Measurements from ENCODE around the gene CBARP. TPM values are rescaled to one million over a fixed set of nuclear protein-coding genes. Genes with fewer than 3 reads are reported as not detected.

The CBARP gene
- total and polyA plus RNA-seq, 2 of the 13 experiments (the other 11 are each of a cell fraction or from before 2014, with no cell fraction given) = 1.2 to 1.4 TPM

- TF ChIP-seq THAP11 (CRISPR knock-in tag; IDR thresholded peaks at IDR 0.05) (peak; percentile 33; the same call in 1 of the 2 replicates), GABPA (IDR thresholded peaks at IDR 0.05; ENCODE audit: low read depth, low read length) (no peak), GABPA (CRISPR knock-in tag; IDR thresholded peaks at IDR 0.05; ENCODE audit: low read depth) (peak; percentile 71), ESRRA (CRISPR knock-in tag; IDR thresholded peaks at IDR 0.05; ENCODE audit: low read depth) (peak; percentile 13), KLF12 (CRISPR knock-in tag; IDR thresholded peaks at IDR 0.05; ENCODE audit: borderline replicate concordance) (peak; percentile 82; the same call in 1 of the 2 replicates), TFDP2 (CRISPR knock-in tag; IDR thresholded peaks at IDR 0.05) (peak; percentile 82), KLF6 (CRISPR knock-in tag; IDR thresholded peaks at IDR 0.05) (0 out of 2 replicates have a peak, but pooled peaks have one; percentile 38), IRF9 (CRISPR knock-in tag; IDR thresholded peaks at IDR 0.05; ENCODE audit: borderline replicate concordance) (no peak; the same call in 1 of the 2 replicates), PHF21A (CRISPR knock-in tag; IDR thresholded peaks at IDR 0.05) (peak; percentile 85), AGO2 (optimal IDR thresholded peaks at IDR 0.05; ENCODE audit: low read depth, low read length) (peak; percentile 50), SAP130 (CRISPR knock-in tag; IDR thresholded peaks at IDR 0.05; ENCODE audit: low read depth) (peak; percentile 83), HNF4A (CRISPR knock-in tag; IDR thresholded peaks at IDR 0.05) (peak; percentile 52; the same call in 1 of the 2 replicates), KAT8 (CRISPR knock-in tag; IDR thresholded peaks at IDR 0.05) (peak; percentile 42; the same call in 1 of the 2 replicates), ZMAT3 (CRISPR knock-in tag; conservative IDR thresholded peaks at IDR 0.05) (peak; percentile 84; the same call in 1 of the 2 replicates), ZBTB2 (CRISPR knock-in tag; IDR thresholded peaks at IDR 0.05; ENCODE audit: low read depth) (peak; percentile 97), JUND (CRISPR knock-in tag; IDR thresholded peaks at IDR 0.05) (no peak)
- TF ChIP-seq, protein P1, sequence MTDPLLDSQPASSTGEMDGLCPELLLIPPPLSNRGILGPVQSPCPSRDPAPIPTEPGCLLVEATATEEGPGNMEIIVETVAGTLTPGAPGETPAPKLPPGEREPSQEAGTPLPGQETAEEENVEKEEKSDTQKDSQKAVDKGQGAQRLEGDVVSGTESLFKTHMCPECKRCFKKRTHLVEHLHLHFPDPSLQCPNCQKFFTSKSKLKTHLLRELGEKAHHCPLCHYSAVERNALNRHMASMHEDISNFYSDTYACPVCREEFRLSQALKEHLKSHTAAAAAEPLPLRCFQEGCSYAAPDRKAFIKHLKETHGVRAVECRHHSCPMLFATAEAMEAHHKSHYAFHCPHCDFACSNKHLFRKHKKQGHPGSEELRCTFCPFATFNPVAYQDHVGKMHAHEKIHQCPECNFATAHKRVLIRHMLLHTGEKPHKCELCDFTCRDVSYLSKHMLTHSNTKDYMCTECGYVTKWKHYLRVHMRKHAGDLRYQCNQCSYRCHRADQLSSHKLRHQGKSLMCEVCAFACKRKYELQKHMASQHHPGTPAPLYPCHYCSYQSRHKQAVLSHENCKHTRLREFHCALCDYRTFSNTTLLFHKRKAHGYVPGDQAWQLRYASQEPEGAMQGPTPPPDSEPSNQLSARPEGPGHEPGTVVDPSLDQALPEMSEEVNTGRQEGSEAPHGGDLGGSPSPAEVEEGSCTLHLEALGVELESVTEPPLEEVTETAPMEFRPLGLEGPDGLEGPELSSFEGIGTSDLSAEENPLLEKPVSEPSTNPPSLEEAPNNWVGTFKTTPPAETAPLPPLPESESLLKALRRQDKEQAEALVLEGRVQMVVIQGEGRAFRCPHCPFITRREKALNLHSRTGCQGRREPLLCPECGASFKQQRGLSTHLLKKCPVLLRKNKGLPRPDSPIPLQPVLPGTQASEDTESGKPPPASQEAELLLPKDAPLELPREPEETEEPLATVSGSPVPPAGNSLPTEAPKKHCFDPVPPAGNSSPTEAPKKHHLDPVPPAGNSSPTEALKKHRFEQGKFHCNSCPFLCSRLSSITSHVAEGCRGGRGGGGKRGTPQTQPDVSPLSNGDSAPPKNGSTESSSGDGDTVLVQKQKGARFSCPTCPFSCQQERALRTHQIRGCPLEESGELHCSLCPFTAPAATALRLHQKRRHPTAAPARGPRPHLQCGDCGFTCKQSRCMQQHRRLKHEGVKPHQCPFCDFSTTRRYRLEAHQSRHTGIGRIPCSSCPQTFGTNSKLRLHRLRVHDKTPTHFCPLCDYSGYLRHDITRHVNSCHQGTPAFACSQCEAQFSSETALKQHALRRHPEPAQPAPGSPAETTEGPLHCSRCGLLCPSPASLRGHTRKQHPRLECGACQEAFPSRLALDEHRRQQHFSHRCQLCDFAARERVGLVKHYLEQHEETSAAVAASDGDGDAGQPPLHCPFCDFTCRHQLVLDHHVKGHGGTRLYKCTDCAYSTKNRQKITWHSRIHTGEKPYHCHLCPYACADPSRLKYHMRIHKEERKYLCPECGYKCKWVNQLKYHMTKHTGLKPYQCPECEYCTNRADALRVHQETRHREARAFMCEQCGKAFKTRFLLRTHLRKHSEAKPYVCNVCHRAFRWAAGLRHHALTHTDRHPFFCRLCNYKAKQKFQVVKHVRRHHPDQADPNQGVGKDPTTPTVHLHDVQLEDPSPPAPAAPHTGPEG (CRISPR knock-in tag; IDR thresholded peaks at IDR 0.05) = 0 out of 2 replicates have a peak, but pooled peaks have one; percentile 60
- TF ChIP-seq, protein P2, sequence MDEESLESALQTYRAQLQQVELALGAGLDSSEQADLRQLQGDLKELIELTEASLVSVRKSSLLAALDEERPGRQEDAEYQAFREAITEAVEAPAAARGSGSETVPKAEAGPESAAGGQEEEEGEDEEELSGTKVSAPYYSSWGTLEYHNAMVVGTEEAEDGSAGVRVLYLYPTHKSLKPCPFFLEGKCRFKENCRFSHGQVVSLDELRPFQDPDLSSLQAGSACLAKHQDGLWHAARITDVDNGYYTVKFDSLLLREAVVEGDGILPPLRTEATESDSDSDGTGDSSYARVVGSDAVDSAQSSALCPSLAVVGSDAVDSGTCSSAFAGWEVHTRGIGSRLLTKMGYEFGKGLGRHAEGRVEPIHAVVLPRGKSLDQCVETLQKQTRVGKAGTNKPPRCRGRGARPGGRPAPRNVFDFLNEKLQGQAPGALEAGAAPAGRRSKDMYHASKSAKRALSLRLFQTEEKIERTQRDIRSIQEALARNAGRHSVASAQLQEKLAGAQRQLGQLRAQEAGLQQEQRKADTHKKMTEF (CRISPR knock-in tag; IDR thresholded peaks at IDR 0.05) = peak; percentile 50; the same call in 1 of the 2 replicates
- TF ChIP-seq, protein P3, sequence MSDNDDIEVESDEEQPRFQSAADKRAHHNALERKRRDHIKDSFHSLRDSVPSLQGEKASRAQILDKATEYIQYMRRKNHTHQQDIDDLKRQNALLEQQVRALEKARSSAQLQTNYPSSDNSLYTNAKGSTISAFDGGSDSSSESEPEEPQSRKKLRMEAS (IDR thresholded peaks at IDR 0.05) = peak; percentile 88
Observed at GRCh38 chr19:1249298-1249989, 11.6 kb upstream of the CBARP start (continued).
